Stimulated activated CD8-positive, alpha-beta memory T cell treated with anti-CD3 and anti-CD28 coated beads, Interleukin-4, amount 100 ng/mL, for 48 hours (primary cell): ENCODE measurements around the gene MPPE1.
"Not testable (repeated sequence)": the region's sequence is repeated elsewhere in the genome, so short reads cannot be mapped to it uniquely, and the experiment has no call there.

Experiments used
- DNase-seq: peaks from one replicate; pipeline ENCODE4 v3.0.0-alpha.2; 2020

The MPPE1 gene, protein sequence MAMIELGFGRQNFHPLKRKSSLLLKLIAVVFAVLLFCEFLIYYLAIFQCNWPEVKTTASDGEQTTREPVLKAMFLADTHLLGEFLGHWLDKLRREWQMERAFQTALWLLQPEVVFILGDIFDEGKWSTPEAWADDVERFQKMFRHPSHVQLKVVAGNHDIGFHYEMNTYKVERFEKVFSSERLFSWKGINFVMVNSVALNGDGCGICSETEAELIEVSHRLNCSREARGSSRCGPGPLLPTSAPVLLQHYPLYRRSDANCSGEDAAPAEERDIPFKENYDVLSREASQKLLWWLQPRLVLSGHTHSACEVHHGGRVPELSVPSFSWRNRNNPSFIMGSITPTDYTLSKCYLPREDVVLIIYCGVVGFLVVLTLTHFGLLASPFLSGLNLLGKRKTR

DNA sequence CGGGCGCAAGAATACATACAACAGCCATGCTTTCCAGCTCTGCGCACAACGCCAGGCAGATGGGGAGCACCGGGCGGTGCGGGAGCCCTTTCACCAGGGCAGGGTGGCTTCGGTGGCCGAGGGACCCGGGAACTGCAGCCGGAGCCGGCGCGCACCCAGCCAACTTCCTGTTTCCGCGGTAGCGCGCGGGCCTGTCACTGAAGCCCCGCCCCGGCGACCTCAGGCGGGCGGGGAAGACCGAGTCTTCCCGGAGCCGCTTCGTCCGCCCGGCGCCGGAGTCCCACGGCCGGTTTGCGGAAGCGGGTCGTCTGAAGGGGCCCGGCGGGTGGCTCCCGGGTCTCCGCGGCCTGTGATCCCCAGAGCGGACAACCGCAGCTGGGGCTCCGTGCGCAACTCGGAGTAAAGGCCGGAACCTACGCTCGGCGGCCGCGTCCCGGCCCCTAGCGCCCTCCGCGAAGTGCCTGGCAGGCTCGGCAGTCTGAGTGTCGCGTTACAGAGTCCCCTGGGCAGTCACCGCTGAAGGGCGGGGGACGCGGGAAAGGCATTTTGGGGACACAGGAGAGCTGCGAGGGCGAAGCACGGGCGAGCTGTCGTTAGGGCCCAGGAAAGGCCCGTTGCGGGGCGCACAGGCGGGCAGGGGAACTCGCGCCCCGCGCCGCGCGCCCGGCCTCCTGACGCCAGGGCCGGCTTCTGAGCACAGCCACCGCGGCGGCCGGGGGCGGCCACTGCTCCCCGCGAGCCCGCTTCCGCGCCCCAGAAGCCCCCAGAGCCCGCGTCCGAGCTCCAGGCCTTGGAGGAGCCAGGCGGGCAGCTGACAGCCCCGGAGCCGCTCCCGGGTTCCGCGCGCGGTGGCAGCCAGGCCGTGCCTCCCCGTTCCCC lies at the start of gene MPPE1:
TSS of gene MPPE1 (minus strand) at position 136 of the 879 bp plus-strand sequence. CDS start 11,053 bp downstream, outside the sequence.
- DNase-seq, result peak; percentile 89

GRCh38 chr18:11957636-11958035 lies 49.5 kb upstream of the MPPE1 start:
- DNase-seq, result no peak

DNA sequence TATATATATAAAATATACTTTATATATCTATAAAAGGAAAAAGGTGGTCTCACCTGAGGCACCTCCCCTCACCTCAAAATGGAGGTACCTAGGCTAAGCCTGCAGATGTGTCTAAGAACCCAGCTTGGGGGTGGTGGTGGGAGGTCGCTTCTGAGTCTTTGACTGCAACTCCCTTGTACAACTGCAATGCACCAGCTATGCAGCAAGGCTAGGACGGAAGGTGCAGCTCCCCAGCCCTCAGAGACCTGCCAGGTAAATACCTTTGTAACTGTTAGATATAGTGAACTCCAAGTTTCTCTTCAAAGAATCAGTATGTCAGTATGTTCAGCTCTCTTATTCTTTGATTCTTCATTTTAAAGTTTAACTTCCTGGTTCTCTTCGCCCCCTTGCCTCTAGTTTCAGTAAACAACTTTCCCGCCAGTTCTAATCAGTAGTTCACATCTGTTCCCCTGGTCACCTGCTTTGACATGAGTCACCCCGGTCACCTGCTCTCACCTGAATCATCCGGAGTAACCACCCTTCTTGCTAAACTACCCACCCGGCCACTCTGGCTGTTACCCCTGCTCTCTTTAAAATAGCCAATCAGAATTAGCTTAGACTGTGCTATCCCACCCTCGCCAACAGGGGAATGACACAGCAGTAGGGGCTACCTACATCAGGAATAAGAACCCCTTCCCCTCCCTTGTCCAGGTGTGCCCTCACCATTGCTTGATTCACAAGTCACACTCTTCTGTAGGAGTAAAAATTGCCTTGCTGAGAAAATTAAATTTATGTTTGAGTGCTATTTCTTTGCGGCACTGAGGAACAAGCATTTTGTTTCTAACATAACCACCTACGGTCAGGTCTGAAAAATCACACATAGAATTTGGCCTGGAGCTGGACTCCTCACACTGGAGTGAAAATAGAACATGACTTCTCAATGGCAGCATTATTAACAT lies 48.5 kb upstream of the MPPE1 start:
- DNase-seq, result no peak

- peak; percentile 28 for DNase-seq
Measured at GRCh38 chr18:11955239-11956029, 47.3 kb upstream of the MPPE1 start.

- no peak for DNase-seq
Measured at GRCh38 chr18:11953113-11953512, 45.0 kb upstream of the MPPE1 start.

DNA sequence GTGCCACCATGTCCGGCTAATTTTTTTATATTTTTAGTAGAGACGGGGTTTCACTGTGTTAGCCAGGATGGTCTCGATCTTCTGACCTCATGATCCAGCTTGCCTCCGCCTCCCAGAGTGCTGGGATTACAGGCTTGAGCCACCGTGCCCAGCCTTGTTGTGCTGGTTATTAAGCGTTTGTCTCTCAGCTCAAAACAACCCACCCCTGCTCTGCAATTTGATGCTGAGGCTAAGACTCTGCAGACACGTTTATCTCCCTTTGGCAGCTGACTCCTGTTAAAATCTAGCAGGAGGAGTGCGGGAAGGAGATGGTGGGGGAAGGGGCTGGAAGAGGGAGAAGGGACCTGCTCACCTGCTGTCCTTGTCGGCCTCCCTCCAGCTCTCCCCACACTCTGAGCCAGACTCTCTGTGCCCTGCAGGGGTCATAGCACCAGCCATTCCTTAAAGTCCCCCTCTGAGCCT lies 43.3 kb upstream of the MPPE1 start:
- no peak for DNase-seq

DNA sequence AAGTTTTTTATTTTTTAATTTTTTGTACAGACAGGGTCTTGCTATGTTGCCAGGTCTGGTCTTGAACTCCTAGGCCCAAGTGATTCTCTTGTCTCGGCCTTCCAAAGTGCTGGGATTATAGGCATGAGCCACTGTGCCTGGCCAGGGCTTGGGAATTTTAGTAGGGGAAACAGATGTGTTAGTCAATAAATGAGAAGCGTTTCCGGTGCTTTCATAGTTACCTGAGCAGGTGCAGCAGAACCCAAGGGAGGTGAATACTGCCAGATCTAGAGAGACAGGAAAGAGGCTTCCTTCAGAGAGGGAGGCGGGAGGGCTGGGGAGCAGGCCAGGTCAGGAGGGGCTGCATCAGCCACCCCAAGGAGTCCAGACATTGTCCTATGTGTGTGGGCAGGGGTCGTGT lies 42.7 kb upstream of the MPPE1 start:
- no peak for DNase-seq

DNA sequence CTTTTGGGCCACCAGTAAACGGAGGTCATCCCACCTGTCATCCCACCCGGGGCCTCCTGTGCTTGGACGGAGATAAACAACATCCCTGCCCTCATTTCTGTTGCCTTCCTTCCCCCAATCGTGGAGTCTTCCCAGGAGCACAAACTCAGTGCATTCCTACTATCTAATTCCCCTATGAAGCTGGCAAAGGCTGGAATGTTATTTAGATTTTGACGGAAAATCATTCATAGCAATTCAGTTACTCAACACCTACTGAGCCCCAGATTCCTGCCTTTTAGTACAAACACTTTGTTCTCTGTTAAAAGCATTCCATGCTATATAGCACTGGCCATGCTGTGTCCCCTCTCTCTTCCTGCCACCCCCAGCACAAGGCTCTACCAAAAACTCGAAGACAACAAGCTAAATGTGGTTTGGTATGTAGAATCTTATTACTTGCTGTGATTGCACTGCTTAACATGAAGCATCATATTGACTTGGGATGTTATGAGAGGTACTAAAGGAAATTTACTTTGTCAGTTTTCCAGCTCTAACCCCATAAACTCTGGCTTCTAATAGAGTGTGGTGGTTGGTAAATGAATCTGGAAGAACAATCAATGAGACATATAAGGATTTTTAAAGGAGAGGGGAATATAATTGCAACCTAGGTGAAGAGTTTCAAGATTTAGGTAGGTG lies 40.9 kb upstream of the MPPE1 start:
- no peak for DNase-seq

GRCh38 chr18:11947214-11948191 lies 39.4 kb upstream of the MPPE1 start:
- peak; percentile 78 for DNase-seq

GRCh38 chr18:11946756-11947155 lies 38.6 kb upstream of the MPPE1 start:
- peak; percentile 25 for DNase-seq

- not testable (repeated sequence) for DNase-seq
Measured at GRCh38 chr18:11945834-11946659, 37.9 kb upstream of the MPPE1 start.

GRCh38 chr18:11944786-11945185 lies 36.7 kb upstream of the MPPE1 start:
- no peak for DNase-seq

GRCh38 chr18:11944252-11944651 lies 36.1 kb upstream of the MPPE1 start:
- DNase-seq, result no peak

DNA sequence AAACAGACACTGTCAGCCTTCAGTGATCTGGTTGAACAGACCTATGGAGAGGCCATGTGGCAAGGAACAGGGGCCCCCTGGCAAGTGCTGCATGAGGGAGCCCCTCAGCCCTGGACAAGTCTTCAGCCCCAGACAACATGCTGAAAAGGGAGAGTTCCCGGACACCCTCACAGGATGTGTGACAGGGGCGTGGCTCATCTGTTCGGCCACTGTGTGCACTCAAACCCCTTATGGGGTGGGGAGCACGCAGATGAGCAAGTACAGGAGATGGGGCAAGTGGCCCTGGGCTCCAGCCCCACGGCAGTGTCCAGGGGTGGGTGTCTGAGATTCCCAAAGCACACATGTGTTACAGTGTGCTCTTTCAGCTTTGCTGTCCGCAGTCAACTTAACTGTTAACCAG lies 35.4 kb upstream of the MPPE1 start:
- DNase-seq, result no peak

DNA sequence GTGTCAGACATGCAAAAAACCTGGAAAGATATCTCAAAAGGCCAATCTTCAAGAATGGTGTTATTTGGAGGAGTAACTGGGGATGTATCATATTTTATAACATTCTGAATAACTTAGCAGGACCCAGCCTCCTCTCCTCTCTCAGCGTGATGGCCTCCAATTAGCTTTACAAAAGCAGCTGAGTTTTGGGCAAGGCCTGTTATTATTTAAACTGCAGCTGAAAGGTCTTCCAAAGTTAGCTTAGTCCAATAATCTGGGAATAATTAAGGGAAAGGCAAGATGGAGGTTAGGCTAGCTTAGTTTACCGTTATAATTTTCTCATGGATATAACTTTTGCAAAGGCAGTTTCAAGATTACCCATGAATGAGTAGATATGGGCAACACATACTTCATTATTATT lies 32.8 kb upstream of the MPPE1 start:
- DNase-seq, result no peak

DNA sequence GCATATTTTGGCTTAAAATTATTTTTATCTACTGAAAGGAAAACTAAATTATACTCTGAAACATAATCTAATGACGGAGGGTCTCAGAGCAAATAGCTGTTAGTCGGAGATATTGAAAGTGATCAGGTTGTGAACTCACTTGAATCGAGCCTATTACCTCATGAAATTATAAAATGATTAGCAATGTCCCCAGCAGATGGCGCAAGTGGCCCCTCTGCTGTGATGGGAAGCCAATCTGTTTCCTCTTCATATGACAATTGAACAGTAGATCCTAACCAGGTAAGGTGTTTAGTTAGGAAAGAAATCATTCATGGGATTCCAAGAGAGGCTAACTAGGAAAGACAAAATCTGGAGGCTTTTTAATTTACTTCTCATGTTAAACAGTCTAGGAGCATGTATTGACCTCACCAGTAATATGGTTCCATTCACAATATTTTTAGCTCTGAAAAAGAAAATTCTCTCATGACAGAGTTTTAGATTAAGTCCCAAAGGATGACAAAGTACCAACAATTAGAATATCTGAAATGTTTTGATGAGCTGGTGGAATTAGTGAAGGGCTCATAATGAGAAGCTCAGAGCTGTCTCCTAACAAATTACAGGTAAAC lies 29.9 kb upstream of the MPPE1 start:
- DNase-seq, result peak; percentile 88

- DNase-seq, result no peak
Measured at GRCh38 chr18:11932393-11932792, 24.3 kb upstream of the MPPE1 start.

DNA sequence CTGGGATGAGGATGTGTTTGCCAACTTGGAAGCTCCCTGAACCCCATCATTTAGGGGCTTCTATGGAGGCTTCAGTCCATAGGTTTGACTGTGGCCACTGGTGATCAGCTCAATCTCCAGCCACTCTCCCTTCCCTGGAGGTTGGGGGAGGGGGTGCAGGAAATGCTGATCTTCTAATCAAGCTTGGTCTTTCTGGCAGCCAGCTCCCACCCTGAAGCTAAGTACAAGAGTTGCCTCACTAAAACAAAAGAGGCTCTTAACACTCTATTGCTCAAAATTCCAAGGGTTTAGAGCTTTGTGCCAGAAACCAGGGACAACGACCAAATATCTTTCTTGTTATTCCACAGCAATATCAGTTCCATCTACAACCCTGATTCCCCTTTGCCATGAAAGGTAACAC lies 19.4 kb upstream of the MPPE1 start:
- no peak for DNase-seq
